Stomach (tissue), 4 donors: ENCODE data around the gene AKT2.

ENCODE experiments used
- CTCF ChIP-seq, 7 experiments: fragments of 450-650 bp in 4 of 7; fragments of 200-600 bp in 3 of 7; sonication (generic) in 3 of 7; IDR thresholded peaks; one replicate each; pipeline ENCODE4 v1.5.1; 2016 to 2019; ENCODE audit warnings: antibody characterized with exemption in 7 of 7, control low read depth in 2 of 7, mild to moderate bottlenecking in 1 of 7
- EP300 ChIP-seq: sonication (generic); formaldehyde crosslinking; IDR thresholded peaks from one replicate; pipeline ENCODE4 v1.6.1; 2017; ENCODE audit warnings: antibody characterized with exemption
- POLR2AphosphoS5 ChIP-seq, 3 donors: sonication (generic); formaldehyde crosslinking; IDR thresholded peaks; one replicate each; pipeline ENCODE4 v1.6.1; 2016; ENCODE audit warnings: antibody characterized with exemption in 3 of 3

GRCh38 chr19:40265763-40266099 lies 19.4 kb downstream of the AKT2 start:
- TF ChIP-seq EP300, result no peak
- no peak for TF ChIP-seq CTCF (IDR thresholded peaks at IDR 0.05)
- no peak for TF ChIP-seq POLR2AphosphoS5 (IDR thresholded peaks at IDR 0.05)
